ENCODE measurements around the gene ARHGEF12. TPM values are rescaled to one million over a fixed set of nuclear protein-coding genes. Genes with fewer than 3 reads are reported as not detected.

The ARHGEF12 gene
- total RNA-seq, 1 donor: 134 TPM

DNA sequence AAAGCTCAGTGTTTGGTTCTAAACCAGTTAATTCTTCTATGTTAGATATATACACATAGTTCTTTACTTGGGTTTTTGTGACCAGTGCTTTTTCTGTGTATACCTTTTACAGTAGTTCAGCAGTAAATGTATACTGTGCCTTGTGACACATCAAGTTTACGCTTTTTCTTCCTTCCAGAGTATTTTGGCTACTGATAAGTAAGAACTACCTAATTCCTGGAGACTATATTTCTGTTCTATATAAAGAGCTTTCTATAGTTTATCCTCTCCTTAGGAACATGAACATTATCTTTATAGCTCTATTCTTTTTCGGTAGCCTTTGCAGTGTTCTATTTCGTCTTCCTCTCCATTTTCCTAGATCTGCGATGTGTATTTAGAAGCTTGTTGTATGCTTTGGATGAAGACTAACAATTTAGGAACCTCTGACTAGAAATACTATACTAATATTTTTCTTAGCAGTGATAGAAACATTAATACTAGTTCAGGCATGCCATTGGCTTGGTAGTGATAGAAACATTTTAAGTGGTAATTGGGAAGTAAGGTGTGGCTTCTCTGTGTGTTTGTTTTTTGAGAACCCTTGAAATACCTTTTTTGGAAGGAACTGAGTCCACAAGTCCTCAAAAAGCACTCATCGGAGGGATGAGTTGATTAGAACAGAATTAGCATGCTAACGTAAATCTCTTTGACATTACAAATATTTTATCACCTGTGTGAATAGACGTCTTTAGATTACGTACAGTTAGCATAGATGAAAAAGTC lies 74.6 kb downstream of the ARHGEF12 start:
- H3K27ac ChIP-seq (ENCODE audit: low read depth, low read length): no peak overlapping the region
- H3K4me3 ChIP-seq (ENCODE audit: insufficient read depth, low read length): no peak overlapping the region
- H3K4me1 ChIP-seq (ENCODE audit: insufficient read depth, low read length): peaks cover 12% of the 10 kb centered on the region
- no peak for DNase-seq (ENCODE audit: insufficient read length, low spot score, missing footprints)
- H3K36me3 ChIP-seq (ENCODE audit: insufficient read depth, low read length): peaks cover 5% of the 10 kb centered on the region
- H3K9me3 ChIP-seq (ENCODE audit: low read depth, low read length): no peaks in the 10 kb centered on the region
- peaks cover 40% of the 10 kb centered on the region for H3K79me2 ChIP-seq (ENCODE audit: insufficient read depth, low read length)
- TF ChIP-seq, protein P1, sequence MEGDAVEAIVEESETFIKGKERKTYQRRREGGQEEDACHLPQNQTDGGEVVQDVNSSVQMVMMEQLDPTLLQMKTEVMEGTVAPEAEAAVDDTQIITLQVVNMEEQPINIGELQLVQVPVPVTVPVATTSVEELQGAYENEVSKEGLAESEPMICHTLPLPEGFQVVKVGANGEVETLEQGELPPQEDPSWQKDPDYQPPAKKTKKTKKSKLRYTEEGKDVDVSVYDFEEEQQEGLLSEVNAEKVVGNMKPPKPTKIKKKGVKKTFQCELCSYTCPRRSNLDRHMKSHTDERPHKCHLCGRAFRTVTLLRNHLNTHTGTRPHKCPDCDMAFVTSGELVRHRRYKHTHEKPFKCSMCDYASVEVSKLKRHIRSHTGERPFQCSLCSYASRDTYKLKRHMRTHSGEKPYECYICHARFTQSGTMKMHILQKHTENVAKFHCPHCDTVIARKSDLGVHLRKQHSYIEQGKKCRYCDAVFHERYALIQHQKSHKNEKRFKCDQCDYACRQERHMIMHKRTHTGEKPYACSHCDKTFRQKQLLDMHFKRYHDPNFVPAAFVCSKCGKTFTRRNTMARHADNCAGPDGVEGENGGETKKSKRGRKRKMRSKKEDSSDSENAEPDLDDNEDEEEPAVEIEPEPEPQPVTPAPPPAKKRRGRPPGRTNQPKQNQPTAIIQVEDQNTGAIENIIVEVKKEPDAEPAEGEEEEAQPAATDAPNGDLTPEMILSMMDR (IDR thresholded peaks at IDR 0.05; ENCODE audit: extremely low read depth, low read depth, low read length): no peak
- no peak overlapping the region for H3K4me2 ChIP-seq (ENCODE audit: insufficient read depth, low read length)
- no peak overlapping the region for H2AFZ ChIP-seq (ENCODE audit: low read length)
- H4K20me1 ChIP-seq (ENCODE audit: insufficient read depth, low read length): peaks cover 5% of the 10 kb centered on the region
- no peaks in the 10 kb centered on the region for H3K27me3 ChIP-seq (ENCODE audit: insufficient read depth, low read length)

GRCh38 chr11:120413480-120413879 lies 77.3 kb downstream of the ARHGEF12 start:
- Histone ChIP-seq H3K4me1 (ENCODE audit: insufficient read depth, low read length) (peaks cover 12% of the 10 kb centered on the region), H3K4me2 (ENCODE audit: insufficient read depth, low read length) (peak overlapping the region; percentile 33), H3K27ac (ENCODE audit: low read depth, low read length) (peak overlapping the region; percentile 26), H4K20me1 (ENCODE audit: insufficient read depth, low read length) (no peaks in the 10 kb centered on the region), H3K4me3 (ENCODE audit: insufficient read depth, low read length) (no peak overlapping the region), H2AFZ (ENCODE audit: low read length) (no peak overlapping the region), H3K36me3 (ENCODE audit: insufficient read depth, low read length) (peaks cover 5% of the 10 kb centered on the region), H3K9me3 (ENCODE audit: low read depth, low read length) (no peaks in the 10 kb centered on the region), H3K79me2 (ENCODE audit: insufficient read depth, low read length) (peaks cover 36% of the 10 kb centered on the region), H3K27me3 (ENCODE audit: insufficient read depth, low read length) (no peaks in the 10 kb centered on the region)
- DNase-seq (ENCODE audit: insufficient read length, low spot score, missing footprints): peak; percentile 56
- TF ChIP-seq, protein P1 (IDR thresholded peaks at IDR 0.05; ENCODE audit: extremely low read depth, low read depth, low read length): no peak

- TF ChIP-seq, protein P1 (IDR thresholded peaks at IDR 0.05; ENCODE audit: extremely low read depth, low read depth, low read length): no peak
- DNase-seq (ENCODE audit: insufficient read length, low spot score, missing footprints): no peak
- Histone ChIP-seq H3K4me2 (ENCODE audit: insufficient read depth, low read length) (no peak overlapping the region), H2AFZ (ENCODE audit: low read length) (no peak overlapping the region), H3K36me3 (ENCODE audit: insufficient read depth, low read length) (peaks cover 25% of the 10 kb centered on the region), H3K4me3 (ENCODE audit: insufficient read depth, low read length) (no peak overlapping the region), H3K27me3 (ENCODE audit: insufficient read depth, low read length) (no peaks in the 10 kb centered on the region), H3K79me2 (ENCODE audit: insufficient read depth, low read length) (peaks cover 31% of the 10 kb centered on the region), H4K20me1 (ENCODE audit: insufficient read depth, low read length) (no peaks in the 10 kb centered on the region), H3K4me1 (ENCODE audit: insufficient read depth, low read length) (no peaks in the 10 kb centered on the region), H3K9me3 (ENCODE audit: low read depth, low read length) (no peaks in the 10 kb centered on the region), H3K27ac (ENCODE audit: low read depth, low read length) (no peak overlapping the region)
These were observed 84.4 kb downstream of the ARHGEF12 start for GRCh38 chr11:120420572-120420971.

DNA sequence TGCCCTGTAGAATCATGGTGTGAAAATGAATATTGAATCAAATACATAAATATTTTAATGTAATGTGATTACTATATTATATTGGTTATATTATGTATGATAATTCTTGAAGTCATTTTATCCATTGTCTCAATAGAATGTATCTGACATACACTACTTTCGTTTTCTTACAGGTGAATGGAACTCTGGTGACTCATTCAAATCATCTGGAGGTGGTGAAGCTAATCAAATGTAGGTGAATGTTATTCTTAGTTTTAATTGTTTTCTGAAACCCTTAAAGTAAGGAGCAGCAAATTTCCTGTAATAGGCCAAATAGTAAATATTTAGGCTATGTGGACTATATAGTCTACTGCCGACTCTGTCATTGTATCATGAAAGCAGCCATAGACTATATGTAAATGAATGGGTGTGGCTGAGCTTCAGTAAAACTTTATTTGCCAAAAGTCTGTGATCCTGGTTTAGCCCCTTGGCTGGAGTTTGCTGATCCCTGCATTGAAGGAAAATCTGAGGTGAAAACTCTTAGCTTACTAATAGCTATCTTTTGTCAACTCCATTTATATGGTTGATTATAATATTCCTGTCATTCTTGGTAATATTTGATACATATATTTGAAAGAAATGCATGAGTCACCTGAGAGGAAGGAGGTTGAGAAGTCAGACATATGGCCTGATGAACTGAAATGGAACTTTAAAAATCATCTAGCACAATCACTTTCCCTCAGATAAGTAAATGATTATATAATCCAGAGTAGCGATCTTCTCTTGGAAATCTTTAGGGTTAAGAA lies 88.2 kb downstream of the ARHGEF12 start:
- TF ChIP-seq, protein P1 (IDR thresholded peaks at IDR 0.05; ENCODE audit: extremely low read depth, low read depth, low read length): no peak
- peaks cover 25% of the 10 kb centered on the region for H3K36me3 ChIP-seq (ENCODE audit: insufficient read depth, low read length)
- no peak overlapping the region for H2AFZ ChIP-seq (ENCODE audit: low read length)
- peaks cover under 1% of the 10 kb centered on the region for H3K4me1 ChIP-seq (ENCODE audit: insufficient read depth, low read length)
- no peak for DNase-seq (ENCODE audit: insufficient read length, low spot score, missing footprints)
- no peaks in the 10 kb centered on the region for H3K27me3 ChIP-seq (ENCODE audit: insufficient read depth, low read length)
- no peaks in the 10 kb centered on the region for H4K20me1 ChIP-seq (ENCODE audit: insufficient read depth, low read length)
- no peaks in the 10 kb centered on the region for H3K9me3 ChIP-seq (ENCODE audit: low read depth, low read length)
- no peak overlapping the region for H3K4me2 ChIP-seq (ENCODE audit: insufficient read depth, low read length)
- no peak overlapping the region for H3K4me3 ChIP-seq (ENCODE audit: insufficient read depth, low read length)
- peaks cover 20% of the 10 kb centered on the region for H3K79me2 ChIP-seq (ENCODE audit: insufficient read depth, low read length)
- peak overlapping the region; percentile 34 for H3K27ac ChIP-seq (ENCODE audit: low read depth, low read length)
